ENCODE data around the gene LRFN2. TPM values are rescaled to one million over a fixed set of nuclear protein-coding genes. Genes with fewer than 3 reads are reported as not detected.

Gene LRFN2
- total and polyA plus RNA-seq, 4 donors = under 0.01 to 0.01 TPM; not detected in 2

GRCh38 chr6:40349123-40349900 is 237.9 kb downstream of the LRFN2 start:
- DNase-seq (ENCODE audit: low spot score) = peak; percentile 21
- Histone ChIP-seq H3K9me3 (ENCODE audit: control insufficient read depth in 4 of 4, low read length in 3 of 4) (no peaks in the 10 kb centered on the region), H3K27me3 (ENCODE audit: control insufficient read depth in 4 of 4, insufficient read depth in 4 of 4, low read length in 3 of 4) (no peaks in the 10 kb centered on the region), H3K36me3 (ENCODE audit: control insufficient read depth in 4 of 4, insufficient read depth in 3 of 4, low read depth in 1 of 4, low read length in 3 of 4) (no peaks in the 10 kb centered on the region), H3K9ac (ENCODE audit: low read depth in 1 of 2, low read length in 2 of 2) (no peak overlapping the region), H3K4me1 (ENCODE audit: control insufficient read depth in 4 of 4, insufficient read depth in 4 of 4, low read length in 3 of 4) (no peaks in the 10 kb centered on the region), H3K4me3 (ENCODE audit: low read depth in 1 of 3, low read length in 3 of 3) (no peak overlapping the region), H3K27ac (ENCODE audit: low read depth in 1 of 2, low read length in 2 of 2) (no peak overlapping the region)
- TF ChIP-seq CTCF (IDR thresholded peaks at IDR 0.05; ENCODE audit: low read depth, low read length, missing input control) (no peak), TAF1 (conservative IDR thresholded peaks at IDR 0.05) (no peak), YY1 (IDR thresholded peaks at IDR 0.05) (no peak), JUND (IDR thresholded peaks at IDR 0.05) (no peak), RXRA (IDR thresholded peaks at IDR 0.05) (no peak)
- TF ChIP-seq, protein P1, sequence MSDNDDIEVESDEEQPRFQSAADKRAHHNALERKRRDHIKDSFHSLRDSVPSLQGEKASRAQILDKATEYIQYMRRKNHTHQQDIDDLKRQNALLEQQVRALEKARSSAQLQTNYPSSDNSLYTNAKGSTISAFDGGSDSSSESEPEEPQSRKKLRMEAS (IDR thresholded peaks at IDR 0.05) = no peak
- WGBS = 68% methylated on average over 11 of the region's 11 CpGs

- no peaks in the 10 kb centered on the region for H3K36me3 ChIP-seq (ENCODE audit: control insufficient read depth in 4 of 4, insufficient read depth in 3 of 4, low read depth in 1 of 4, low read length in 3 of 4)
- peak; percentile 10 for DNase-seq (ENCODE audit: low spot score)
- no peaks in the 10 kb centered on the region for H3K4me1 ChIP-seq (ENCODE audit: control insufficient read depth in 4 of 4, insufficient read depth in 4 of 4, low read length in 3 of 4)
- H3K27ac ChIP-seq (ENCODE audit: low read depth in 1 of 2, low read length in 2 of 2) = no peak overlapping the region
- H3K4me3 ChIP-seq (ENCODE audit: low read depth in 1 of 3, low read length in 3 of 3) = no peak overlapping the region
- WGBS = 91% methylated on average over 4 of the region's 4 CpGs
- no peak overlapping the region for H3K9ac ChIP-seq (ENCODE audit: low read depth in 1 of 2, low read length in 2 of 2)
- H3K27me3 ChIP-seq (ENCODE audit: control insufficient read depth in 4 of 4, insufficient read depth in 4 of 4, low read length in 3 of 4) = no peaks in the 10 kb centered on the region
- H3K9me3 ChIP-seq (ENCODE audit: control insufficient read depth in 4 of 4, low read length in 3 of 4) = no peaks in the 10 kb centered on the region
- TF ChIP-seq GABPA (IDR thresholded peaks at IDR 0.05 in 1 of 2, conservative IDR thresholded peaks at IDR 0.05 in 1 of 2) (no peak), YY1 (IDR thresholded peaks at IDR 0.05) (no peak), EGR1 (IDR thresholded peaks at IDR 0.05; ENCODE audit: low read depth in 2 of 2) (no peak), HNF4A (conservative IDR thresholded peaks at IDR 0.05) (no peak), FOXA1 (IDR thresholded peaks at IDR 0.05) (no peak), CTCF (IDR thresholded peaks at IDR 0.05; ENCODE audit: low read depth, low read length, missing input control) (no peak)
- TF ChIP-seq, protein P1 (IDR thresholded peaks at IDR 0.05) = no peak
Observed at GRCh38 chr6:40348591-40348990, 238.6 kb downstream of the LRFN2 start.

- Histone ChIP-seq H3K27ac (ENCODE audit: low read depth in 1 of 2, low read length in 2 of 2) (no peak overlapping the region), H3K9me3 (ENCODE audit: control insufficient read depth in 4 of 4, low read length in 3 of 4) (no peaks in the 10 kb centered on the region), H3K9ac (ENCODE audit: low read depth in 1 of 2, low read length in 2 of 2) (no peak overlapping the region), H3K27me3 (ENCODE audit: control insufficient read depth in 4 of 4, insufficient read depth in 4 of 4, low read length in 3 of 4) (no peaks in the 10 kb centered on the region), H3K36me3 (ENCODE audit: control insufficient read depth in 4 of 4, insufficient read depth in 3 of 4, low read depth in 1 of 4, low read length in 3 of 4) (no peaks in the 10 kb centered on the region), H3K4me3 (ENCODE audit: low read depth in 1 of 3, low read length in 3 of 3) (no peak overlapping the region), H3K4me1 (ENCODE audit: control insufficient read depth in 4 of 4, insufficient read depth in 4 of 4, low read length in 3 of 4) (no peaks in the 10 kb centered on the region)
- 57% methylated on average over 5 of the region's 5 CpGs for WGBS
- TF ChIP-seq, protein P2, sequence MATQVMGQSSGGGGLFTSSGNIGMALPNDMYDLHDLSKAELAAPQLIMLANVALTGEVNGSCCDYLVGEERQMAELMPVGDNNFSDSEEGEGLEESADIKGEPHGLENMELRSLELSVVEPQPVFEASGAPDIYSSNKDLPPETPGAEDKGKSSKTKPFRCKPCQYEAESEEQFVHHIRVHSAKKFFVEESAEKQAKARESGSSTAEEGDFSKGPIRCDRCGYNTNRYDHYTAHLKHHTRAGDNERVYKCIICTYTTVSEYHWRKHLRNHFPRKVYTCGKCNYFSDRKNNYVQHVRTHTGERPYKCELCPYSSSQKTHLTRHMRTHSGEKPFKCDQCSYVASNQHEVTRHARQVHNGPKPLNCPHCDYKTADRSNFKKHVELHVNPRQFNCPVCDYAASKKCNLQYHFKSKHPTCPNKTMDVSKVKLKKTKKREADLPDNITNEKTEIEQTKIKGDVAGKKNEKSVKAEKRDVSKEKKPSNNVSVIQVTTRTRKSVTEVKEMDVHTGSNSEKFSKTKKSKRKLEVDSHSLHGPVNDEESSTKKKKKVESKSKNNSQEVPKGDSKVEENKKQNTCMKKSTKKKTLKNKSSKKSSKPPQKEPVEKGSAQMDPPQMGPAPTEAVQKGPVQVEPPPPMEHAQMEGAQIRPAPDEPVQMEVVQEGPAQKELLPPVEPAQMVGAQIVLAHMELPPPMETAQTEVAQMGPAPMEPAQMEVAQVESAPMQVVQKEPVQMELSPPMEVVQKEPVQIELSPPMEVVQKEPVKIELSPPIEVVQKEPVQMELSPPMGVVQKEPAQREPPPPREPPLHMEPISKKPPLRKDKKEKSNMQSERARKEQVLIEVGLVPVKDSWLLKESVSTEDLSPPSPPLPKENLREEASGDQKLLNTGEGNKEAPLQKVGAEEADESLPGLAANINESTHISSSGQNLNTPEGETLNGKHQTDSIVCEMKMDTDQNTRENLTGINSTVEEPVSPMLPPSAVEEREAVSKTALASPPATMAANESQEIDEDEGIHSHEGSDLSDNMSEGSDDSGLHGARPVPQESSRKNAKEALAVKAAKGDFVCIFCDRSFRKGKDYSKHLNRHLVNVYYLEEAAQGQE (IDR thresholded peaks at IDR 0.05) = no peak
- TF ChIP-seq CTCF (IDR thresholded peaks at IDR 0.05; ENCODE audit: low read depth, low read length, missing input control) (no peak), HNF4G (IDR thresholded peaks at IDR 0.05) (no peak), NR2F2 (IDR thresholded peaks at IDR 0.05) (peak; percentile 62)
- peak; percentile 21 for DNase-seq (ENCODE audit: low spot score)
Observed at GRCh38 chr6:40347571-40348011, 239.6 kb downstream of the LRFN2 start.
